ENCODE data around the gene BLOC1S5. TPM values are rescaled to one million over a fixed set of nuclear protein-coding genes. Genes with fewer than 3 reads are reported as not detected.

The BLOC1S5 gene
- total RNA-seq, 1 donor from 2014 or later: 13.8 TPM

DNA sequence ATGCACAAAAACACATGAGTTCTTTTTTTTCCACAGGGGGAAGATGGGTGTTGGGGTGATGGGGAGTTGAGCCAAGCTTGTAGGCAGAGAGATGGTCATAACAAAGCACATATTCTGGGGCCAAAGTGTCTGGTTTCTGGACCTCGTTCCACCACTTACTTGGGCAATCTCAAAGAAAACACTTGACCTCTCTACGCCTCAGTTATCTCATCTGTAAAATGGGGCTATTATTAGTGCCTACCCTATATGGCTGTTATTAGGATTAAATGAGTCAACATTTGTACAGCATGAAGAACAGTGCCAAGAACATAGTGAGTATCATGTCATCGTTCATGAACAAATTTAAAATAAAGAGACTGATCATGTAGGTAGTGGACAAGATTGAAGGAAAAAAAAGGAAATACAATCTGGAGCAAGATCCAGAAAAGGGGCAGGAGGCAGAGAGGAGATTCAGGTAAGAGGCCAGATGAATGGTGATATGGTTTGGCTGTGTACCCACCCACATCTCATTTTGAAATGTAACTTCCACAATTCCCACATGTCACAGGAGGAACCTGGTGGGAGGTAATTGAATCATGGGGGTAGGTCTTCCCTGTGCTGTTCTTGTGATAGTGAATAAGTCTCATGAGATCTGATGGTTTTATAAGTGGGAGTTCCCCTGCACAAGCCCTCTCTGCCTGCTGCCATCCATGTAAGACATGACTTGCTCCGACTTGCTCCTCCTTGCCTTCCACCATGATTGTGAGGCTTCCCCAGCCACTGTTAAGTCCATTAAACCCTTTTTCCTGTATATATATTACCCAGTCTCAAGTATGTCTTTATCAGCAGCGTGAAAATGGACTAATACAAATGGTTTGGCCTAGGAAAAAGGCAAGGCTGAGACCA lies 23.9 kb upstream of the BLOC1S5 start:
- POLR2A ChIA-PET: no interaction called here
- H3K36me3 Mint-ChIP-seq (ENCODE audit: low read depth): peaks cover 75% of the 10 kb centered on the region
- H3K27ac Mint-ChIP-seq: no peak overlapping the region
- no peak overlapping the region for H3K4me3 Mint-ChIP-seq
- DNase-seq: no peak
- H3K27me3 Mint-ChIP-seq: no peaks in the 10 kb centered on the region
- H3K4me1 Mint-ChIP-seq: no peaks in the 10 kb centered on the region
- CTCF ChIA-PET: no interaction called here
- intact Hi-C loops (cut with micrococcal nuclease): no loop called here
- H3K9me3 Mint-ChIP-seq: peaks cover 15% of the 10 kb centered on the region
- TF ChIP-seq CTCF (IDR thresholded peaks at IDR 0.05): no peak
- no peak for ATAC-seq (ENCODE audit: low read depth)

DNA sequence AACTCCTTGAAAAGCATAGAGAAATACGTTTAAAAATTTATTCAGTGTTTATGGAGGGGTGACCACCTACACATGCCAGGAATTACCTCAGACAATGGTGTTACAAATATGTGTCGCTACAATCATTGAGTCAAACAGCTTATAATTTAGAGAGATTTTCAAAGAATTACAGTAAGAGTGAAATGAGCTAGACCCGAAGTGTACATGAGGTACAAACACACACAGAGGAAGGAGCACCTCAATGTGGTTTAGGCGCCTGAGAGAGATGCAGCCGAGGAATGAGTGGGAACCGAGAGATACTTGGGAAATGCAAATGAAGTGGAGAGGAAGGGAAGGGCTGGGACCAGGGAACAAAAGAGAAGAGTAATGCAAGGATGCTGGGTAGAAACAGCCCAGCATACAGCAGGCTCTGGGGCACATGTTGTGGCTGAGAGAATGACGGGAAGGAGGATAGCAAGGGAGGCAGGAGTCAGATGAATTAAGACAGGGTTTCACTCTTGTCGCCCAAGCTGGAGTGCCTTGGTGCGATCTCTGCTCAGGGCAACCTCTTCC lies 22.6 kb upstream of the BLOC1S5 start:
- H3K27ac Mint-ChIP-seq: no peak overlapping the region
- CTCF ChIA-PET: no interaction called here
- H3K4me3 Mint-ChIP-seq: no peak overlapping the region
- intact Hi-C loops (cut with micrococcal nuclease): no loop called here
- TF ChIP-seq CTCF (IDR thresholded peaks at IDR 0.05): no peak
- H3K4me1 Mint-ChIP-seq: no peaks in the 10 kb centered on the region
- no peak for ATAC-seq (ENCODE audit: low read depth)
- H3K9me3 Mint-ChIP-seq: peaks cover 15% of the 10 kb centered on the region
- no peak for DNase-seq
- H3K36me3 Mint-ChIP-seq (ENCODE audit: low read depth): peaks cover 73% of the 10 kb centered on the region
- POLR2A ChIA-PET: no interaction called here
- no peaks in the 10 kb centered on the region for H3K27me3 Mint-ChIP-seq

- Mint-ChIP-seq H3K36me3 (ENCODE audit: low read depth) (peaks cover 67% of the 10 kb centered on the region), H3K27me3 (no peaks in the 10 kb centered on the region), H3K9me3 (peaks cover 9% of the 10 kb centered on the region), H3K27ac (no peak overlapping the region), H3K4me1 (peaks cover 4% of the 10 kb centered on the region), H3K4me3 (no peak overlapping the region)
- DNase-seq: no peak
- POLR2A ChIA-PET: interaction anchor here (1.0 kb wide), 1 partner anchor 17 kb away, joined by 4 read pairs; the partner anchor contains the start of gene EEF1E1
- CTCF ChIA-PET: no interaction called here
- no peak for TF ChIP-seq CTCF (IDR thresholded peaks at IDR 0.05)
- intact Hi-C loops (cut with micrococcal nuclease): no loop called here
- no peak for ATAC-seq (ENCODE audit: low read depth)
Measured at GRCh38 chr6:8085053-8085511, 20.9 kb upstream of the BLOC1S5 start.

- H3K36me3 Mint-ChIP-seq (ENCODE audit: low read depth): peaks cover 70% of the 10 kb centered on the region
- no peak for DNase-seq
- no peak for ATAC-seq (ENCODE audit: low read depth)
- no peak overlapping the region for H3K27ac Mint-ChIP-seq
- no peak for TF ChIP-seq CTCF (IDR thresholded peaks at IDR 0.05)
- no peaks in the 10 kb centered on the region for H3K27me3 Mint-ChIP-seq
- intact Hi-C loops (cut with micrococcal nuclease): no loop called here
- H3K4me1 Mint-ChIP-seq: peaks cover 4% of the 10 kb centered on the region
- ChIA-PET POLR2A (interaction anchor here (1.0 kb wide), 1 partner anchor 18 kb away, joined by 4 read pairs; the partner anchor contains the start of gene EEF1E1), CTCF (no interaction called here)
- peaks cover 9% of the 10 kb centered on the region for H3K9me3 Mint-ChIP-seq
- H3K4me3 Mint-ChIP-seq: no peak overlapping the region
Measured at GRCh38 chr6:8084586-8084985, 20.4 kb upstream of the BLOC1S5 start.
